Prostate gland (tissue), 2 donors: ENCODE results near the gene MAGI2.

Source experiments
- POLR2A ChIP-seq: fragments of 450-650 bp; IDR thresholded peaks from one replicate; pipeline ENCODE4 v1.6.1; 2016; ENCODE audit warnings: antibody characterized with exemption, mild to moderate bottlenecking
- TF ChIP-seq, protein P1 (sequence below), 4 experiments: fragments of 200-600 bp in 2 of 4; fragments of 450-650 bp in 2 of 4; sonication (generic) in 2 of 4; IDR thresholded peaks; 1 replicate in 3 of 4; 2 replicates in 1 of 4; pipeline ENCODE4 v1.5.1; 2016 to 2019; ENCODE audit warnings: antibody characterized with exemption in 4 of 4, mild to moderate bottlenecking in 2 of 4, moderate library complexity in 2 of 4

DNA sequence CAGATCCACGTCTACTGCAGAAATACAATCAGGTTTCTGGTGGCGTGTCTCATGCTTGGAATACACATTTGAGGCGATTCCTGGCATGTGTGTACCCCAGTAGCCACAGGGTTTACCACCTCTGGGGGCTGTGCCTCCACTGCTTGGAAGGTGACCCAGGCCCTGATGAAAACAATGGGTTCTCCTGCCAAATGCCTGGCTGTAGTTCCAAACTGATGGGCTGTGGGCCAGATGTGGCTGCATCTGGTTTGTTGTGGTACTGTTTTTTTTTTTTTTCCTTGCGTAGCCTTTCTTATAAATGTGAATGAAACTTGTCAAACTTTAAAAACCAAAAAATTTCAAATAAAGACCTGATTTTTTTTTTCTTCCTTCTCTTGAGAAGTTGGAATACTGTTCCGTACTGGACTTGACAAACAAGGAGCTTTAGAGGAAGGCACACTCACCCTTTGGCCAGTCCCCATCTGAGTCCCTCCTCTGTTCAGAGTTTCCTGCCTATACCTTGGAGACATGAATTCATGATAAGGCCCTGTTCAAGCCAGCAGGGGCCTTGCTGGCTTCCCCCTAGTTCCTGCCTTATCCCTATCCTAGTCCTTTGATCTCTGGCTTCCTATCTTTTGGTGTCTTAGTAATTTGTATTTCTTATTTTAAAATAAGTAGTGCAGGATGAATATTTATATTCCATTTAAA lies 1437.8 kb downstream of the MAGI2 start:
- TF ChIP-seq, protein P1, sequence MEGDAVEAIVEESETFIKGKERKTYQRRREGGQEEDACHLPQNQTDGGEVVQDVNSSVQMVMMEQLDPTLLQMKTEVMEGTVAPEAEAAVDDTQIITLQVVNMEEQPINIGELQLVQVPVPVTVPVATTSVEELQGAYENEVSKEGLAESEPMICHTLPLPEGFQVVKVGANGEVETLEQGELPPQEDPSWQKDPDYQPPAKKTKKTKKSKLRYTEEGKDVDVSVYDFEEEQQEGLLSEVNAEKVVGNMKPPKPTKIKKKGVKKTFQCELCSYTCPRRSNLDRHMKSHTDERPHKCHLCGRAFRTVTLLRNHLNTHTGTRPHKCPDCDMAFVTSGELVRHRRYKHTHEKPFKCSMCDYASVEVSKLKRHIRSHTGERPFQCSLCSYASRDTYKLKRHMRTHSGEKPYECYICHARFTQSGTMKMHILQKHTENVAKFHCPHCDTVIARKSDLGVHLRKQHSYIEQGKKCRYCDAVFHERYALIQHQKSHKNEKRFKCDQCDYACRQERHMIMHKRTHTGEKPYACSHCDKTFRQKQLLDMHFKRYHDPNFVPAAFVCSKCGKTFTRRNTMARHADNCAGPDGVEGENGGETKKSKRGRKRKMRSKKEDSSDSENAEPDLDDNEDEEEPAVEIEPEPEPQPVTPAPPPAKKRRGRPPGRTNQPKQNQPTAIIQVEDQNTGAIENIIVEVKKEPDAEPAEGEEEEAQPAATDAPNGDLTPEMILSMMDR (IDR thresholded peaks at IDR 0.05): no peak
- no peak for TF ChIP-seq POLR2A
